HG03060 (cell line): ENCODE measurements around the gene DBP.

Experiments used
- ATAC-seq: cut with Tn5 transposase; IDR thresholded peaks from one replicate; pipeline ENCODE4 v1.9.1; 2021; ENCODE audit warnings: low read depth, moderate number of reproducible peaks; ENCODE audit not compliant: unreplicated experiment

DBP gene

DNA sequence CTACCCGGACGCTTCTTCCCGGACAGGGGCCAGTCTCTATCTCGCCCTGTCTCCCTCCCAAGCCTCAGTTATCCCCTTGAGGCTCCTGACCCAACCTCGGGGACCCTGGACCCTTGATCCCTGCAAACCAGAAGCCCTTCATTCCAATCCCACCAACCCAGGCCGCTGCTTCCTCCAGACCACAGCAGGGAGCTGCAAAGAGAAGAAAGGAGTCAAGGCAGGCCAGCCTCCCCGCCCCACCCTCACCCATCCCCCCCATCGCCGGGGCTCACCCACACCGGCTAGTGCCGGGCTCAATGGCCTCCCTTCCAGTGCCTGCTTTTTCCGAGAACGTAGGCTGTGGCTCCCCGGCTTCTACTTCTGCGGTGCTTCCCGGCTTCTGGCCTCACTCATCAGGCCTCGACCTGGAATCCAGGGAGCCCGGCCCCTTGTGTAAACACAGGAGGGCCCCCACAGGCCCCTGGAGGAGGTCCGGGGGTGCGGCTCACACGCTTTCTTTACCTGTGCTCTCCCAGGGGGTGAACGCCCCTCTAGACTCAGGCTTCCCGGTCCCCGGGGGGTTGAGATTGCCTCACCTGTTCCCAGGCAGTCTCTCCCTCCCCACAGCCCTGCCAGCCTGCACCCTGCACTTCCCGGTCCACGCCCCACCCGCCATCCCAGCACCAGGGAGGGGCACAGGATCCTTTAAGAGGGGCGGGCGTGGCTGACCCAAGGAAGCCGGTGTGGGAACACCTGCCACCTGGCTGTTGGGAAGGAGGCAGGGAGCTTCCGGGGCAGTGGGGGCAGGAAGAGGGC lies 22.5 kb downstream of the DBP start, which contains the start of gene FAM83E:
Gene FAM83E (minus strand): TSS at position 641 of the 795 bp plus-strand sequence. CDS start 1,704 bp downstream, outside the sequence.
- ATAC-seq = no peak

GRCh38 chr19:48613852-48614435 lies 23.2 kb downstream of the DBP start:
- ATAC-seq = no peak

- ATAC-seq = no peak
Measured at GRCh38 chr19:48613024-48613851, 23.9 kb downstream of the DBP start.

GRCh38 chr19:48611872-48612271 lies 25.3 kb downstream of the DBP start:
- no peak for ATAC-seq

DNA sequence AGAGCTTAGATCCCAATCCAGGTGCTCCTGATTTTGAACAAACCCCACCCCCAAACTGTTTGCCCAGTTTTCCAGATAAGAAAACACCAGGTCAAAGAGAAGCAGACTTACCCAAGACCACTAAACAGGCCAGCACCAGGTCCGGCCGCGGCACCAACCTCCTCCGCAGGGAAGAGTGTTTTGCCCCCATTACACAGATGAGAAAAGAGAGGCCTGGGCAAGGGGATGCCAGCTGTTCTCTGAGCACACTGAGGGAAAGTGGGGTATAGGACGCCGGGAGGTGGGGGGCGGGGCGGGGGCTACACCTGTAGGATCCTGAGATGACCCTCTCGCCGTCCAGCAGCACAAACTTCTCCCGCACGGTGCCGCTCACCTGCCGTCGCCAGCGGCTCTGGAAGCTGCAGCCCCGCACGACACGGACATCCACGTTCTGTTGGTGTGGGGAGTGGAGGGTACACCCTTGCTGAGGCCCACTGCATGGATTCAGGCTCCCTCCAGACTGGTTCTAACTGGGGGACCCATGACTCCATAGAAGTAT lies 27.5 kb downstream of the DBP start:
- no peak for ATAC-seq

DNA sequence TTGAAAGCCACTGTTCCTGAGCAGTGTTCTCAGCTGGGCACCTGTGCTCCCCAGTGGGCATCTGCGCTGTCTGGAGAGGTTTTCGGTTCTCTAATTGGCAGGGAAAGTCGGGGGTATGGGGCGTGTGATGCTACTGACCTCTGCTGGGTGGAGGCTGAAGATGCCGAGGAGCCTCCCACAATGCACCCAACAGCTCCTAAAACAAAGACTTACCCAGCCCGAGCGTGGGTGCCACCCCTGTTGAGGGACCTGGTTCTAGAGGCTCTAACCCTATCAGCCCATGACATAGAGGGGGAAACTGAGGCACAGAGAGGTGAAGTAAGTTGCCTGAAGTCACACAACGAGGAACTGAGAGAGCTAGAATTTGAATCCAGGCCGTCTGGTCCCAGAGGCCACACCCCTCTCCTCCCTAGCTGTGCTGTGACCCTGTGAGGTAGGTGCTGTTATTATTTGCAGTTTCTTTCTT lies 28.3 kb downstream of the DBP start:
- no peak for ATAC-seq

GRCh38 chr19:48607359-48607755 lies 29.8 kb downstream of the DBP start:
- no peak for ATAC-seq

GRCh38 chr19:48606463-48607358 lies 30.5 kb downstream of the DBP start, which contains the start of gene SPACA4:
TSS of gene SPACA4 (plus strand) at chr19:48606742. CDS start at chr19:48606979, 237 bp downstream.
- ATAC-seq = no peak

DNA sequence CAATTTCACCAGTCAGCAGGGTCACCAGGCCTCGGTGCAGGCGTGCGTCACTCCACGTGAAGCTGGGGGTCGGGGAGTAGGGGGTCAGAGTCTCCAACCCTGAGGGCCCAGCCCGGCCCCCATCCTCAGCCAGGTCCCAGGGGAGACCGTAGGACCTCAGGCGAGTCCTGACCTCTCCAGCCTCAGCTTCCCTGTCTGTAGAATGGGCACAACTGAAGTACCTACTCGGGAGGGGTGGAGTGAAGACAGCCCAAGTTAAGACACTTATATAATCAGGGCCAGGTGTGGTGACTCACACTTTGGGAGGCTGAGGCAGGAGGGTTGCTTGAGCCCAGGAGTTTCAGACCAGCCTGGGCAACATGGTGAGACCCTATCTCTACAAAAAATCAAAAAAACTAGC lies 33.3 kb downstream of the DBP start:
- no peak for ATAC-seq

DNA sequence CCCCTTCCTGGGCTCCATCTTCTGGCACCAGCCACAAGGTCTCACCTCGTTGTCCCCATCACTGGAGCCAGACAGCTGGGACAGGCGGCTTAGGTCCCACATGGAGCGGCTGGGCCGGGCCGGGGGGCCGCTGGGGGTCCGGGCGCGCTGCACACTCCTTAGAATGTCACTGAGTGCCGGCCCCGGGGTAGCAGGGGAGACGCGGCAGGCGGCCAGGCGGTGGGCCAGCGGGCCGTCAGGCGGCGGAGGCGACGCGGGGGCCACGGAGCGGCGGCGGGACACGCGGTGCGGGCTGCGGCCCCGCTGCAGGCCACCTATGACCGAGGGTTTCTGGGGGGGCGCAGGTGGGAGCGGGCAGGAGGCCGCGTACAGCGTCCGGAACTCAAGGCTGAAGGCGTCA lies 33.7 kb downstream of the DBP start:
- no peak for ATAC-seq

GRCh38 chr19:48603001-48603400 lies 34.2 kb downstream of the DBP start:
- no peak for ATAC-seq

- ATAC-seq = no peak
Measured at GRCh38 chr19:48600679-48601417, 36.3 kb downstream of the DBP start.

DNA sequence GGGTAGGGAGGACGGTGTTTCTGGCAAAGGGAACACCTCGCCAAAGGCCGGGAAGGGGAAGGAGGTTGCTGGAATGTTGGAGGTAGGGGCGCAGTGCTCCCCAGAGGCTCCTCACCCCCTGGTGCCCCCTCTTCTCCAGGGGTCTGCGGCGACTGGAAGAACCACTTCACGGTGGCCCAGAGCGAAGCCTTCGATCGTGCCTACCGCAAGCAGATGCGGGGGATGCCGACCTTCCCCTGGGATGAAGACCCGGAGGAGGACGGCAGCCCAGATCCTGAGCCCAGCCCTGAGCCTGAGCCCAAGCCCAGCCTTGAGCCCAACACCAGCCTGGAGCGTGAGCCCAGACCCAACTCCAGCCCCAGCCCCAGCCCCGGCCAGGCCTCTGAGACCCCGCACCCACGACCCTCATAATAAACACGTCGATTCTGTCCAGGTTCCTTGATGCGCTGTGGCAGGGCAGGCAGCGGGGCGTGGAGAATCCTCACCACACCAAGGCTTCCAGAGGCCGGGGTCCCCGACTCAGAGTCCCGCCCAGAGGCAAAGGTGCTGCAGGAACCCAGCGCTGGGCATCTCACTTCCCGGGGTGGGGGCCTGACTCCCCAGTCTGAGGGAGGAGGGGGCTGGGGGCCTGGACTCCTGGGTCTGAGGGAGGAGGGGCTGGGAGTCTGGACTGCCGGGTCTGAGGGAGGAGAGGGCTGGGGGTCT lies 38.0 kb downstream of the DBP start:
- ATAC-seq = no peak

- no peak for ATAC-seq
Measured at GRCh38 chr19:48596679-48597465, 40.3 kb downstream of the DBP start.

GRCh38 chr19:48596237-48596636 lies 40.9 kb downstream of the DBP start:
- no peak for ATAC-seq

DNA sequence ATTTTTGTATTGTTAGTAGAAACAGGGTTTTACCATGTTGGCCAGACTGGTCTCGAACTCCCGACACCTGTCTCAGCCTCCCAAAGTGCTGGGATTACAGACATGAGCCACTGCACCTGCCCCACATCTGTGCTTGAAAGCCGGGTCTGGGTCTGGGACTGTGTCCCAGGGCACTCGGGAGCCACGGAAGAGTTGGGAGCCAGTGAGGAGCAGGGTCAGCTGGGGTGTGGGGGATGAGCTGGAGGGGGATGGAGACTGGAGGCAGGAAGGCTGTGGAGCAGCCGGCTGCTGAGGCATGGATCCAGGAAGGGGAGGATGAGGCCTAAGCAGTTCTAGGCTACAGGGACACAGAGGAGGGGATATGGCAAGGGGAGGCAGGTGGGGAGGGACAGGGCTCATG lies 41.3 kb downstream of the DBP start:
- ATAC-seq = no peak

- no peak for ATAC-seq
Measured at GRCh38 chr19:48595171-48595570, 42.0 kb downstream of the DBP start.

GRCh38 chr19:48591021-48591420 lies 46.2 kb downstream of the DBP start:
- ATAC-seq = no peak
